Natural killer cell (primary cell): ENCODE results near the gene FHOD3. TPM values are rescaled to one million over a fixed set of nuclear protein-coding genes. Genes with fewer than 3 reads are reported as not detected.

Experiments
- ATAC-seq, 3 donors: fragments of 150-1000 bp in 2 of 3; fragments of 200-7000 bp in 1 of 3; cut with Tn5 transposase; 1 replicate in 1 of 3; 2 replicates in 2 of 3; pipeline ENCODE4 v1.10.0; 2021; ENCODE audit warnings: mild to moderate bottlenecking in 2 of 3, moderate library complexity in 2 of 3
- DNase-seq, 2 donors: peaks; one replicate each; pipeline versions ENCODE4 v3.0.0 to v3.0.0-alpha.2; 2013 to 2021; ENCODE audit warnings: mixed read lengths in 1 of 2
- H3K27ac ChIP-seq: one replicate; pipeline ENCODE4 v1.5.1; 2013; ENCODE audit warnings: mild to moderate bottlenecking, low read length
- H3K27me3 ChIP-seq: one replicate; pipeline ENCODE4 v1.6.1; 2013; ENCODE audit warnings: low read length; ENCODE audit not compliant: control insufficient read depth, insufficient read depth
- H3K36me3 ChIP-seq: one replicate; pipeline ENCODE4 v1.6.1; 2013; ENCODE audit warnings: low read length; ENCODE audit not compliant: control insufficient read depth, insufficient read depth
- H3K4me1 ChIP-seq: one replicate; pipeline ENCODE4 v1.6.1; 2013; ENCODE audit warnings: low read length; ENCODE audit not compliant: control insufficient read depth, insufficient read depth
- H3K4me3 ChIP-seq: one replicate; pipeline ENCODE4 v1.5.1; 2013; ENCODE audit warnings: low read length
- H3K9me3 ChIP-seq: one replicate; pipeline ENCODE4 v1.6.1; 2013; ENCODE audit warnings: low read length; ENCODE audit not compliant: control insufficient read depth, insufficient read depth
- H3K27ac Mint-ChIP-seq, 2 donors: one replicate each; pipeline ENCODE4 v1.8.0; 2022; ENCODE audit warnings: mild to moderate bottlenecking in 2 of 2, mixed read lengths in 2 of 2, moderate library complexity in 1 of 2
- H3K27me3 Mint-ChIP-seq, 2 donors: one replicate each; pipeline ENCODE4 v1.8.0; 2022; ENCODE audit warnings: low read depth in 2 of 2, mixed read lengths in 2 of 2
- H3K36me3 Mint-ChIP-seq: one replicate; pipeline ENCODE4 v1.8.0; 2022; ENCODE audit warnings: mixed read lengths
- H3K4me1 Mint-ChIP-seq, 2 donors: one replicate each; pipeline ENCODE4 v1.8.0; 2022; ENCODE audit warnings: mixed read lengths in 2 of 2
- H3K4me3 Mint-ChIP-seq: one replicate; pipeline ENCODE4 v1.8.0; 2022; ENCODE audit warnings: mild to moderate bottlenecking, moderate library complexity, mixed read lengths
- H3K9me3 Mint-ChIP-seq, 2 donors: one replicate each; pipeline ENCODE4 v1.8.0; 2022; ENCODE audit warnings: mixed read lengths in 2 of 2
- WGBS: methylation state at CpG from one replicate; pipeline ENCODE4 v1.1.7; 2013; ENCODE audit warnings: missing lambda C conversion rate; ENCODE audit not compliant: insufficient coverage; 5-methylcytosine and 5-hydroxymethylcytosine counted together
- intact Hi-C: fragments of 100-400 bp; cut with micrococcal nuclease; formaldehyde crosslinking; loops from one replicate; pipeline ENCODE4 v1.14.2; 2022
- total RNA-seq, 4 donors: library from RNA; stranded (reverse); fragments of 120-200 nt in 1 of 4; gene quantifications; one replicate each; pipeline versions ENCODE4 v1.2.3 to v1.2.4, GENCODE V29; 2013 to 2022
- TF ChIP-seq, protein P1 (sequence below): fragments of 200-600 bp; IDR thresholded peaks from one replicate; pipeline ENCODE4 v1.8.0; 2022; ENCODE audit warnings: antibody characterized with exemption

FHOD3 gene
- total RNA-seq, 3 donors from 2014 or later (not counting 1 experiment from before 2014, with no cell fraction given), result not detected

DNA sequence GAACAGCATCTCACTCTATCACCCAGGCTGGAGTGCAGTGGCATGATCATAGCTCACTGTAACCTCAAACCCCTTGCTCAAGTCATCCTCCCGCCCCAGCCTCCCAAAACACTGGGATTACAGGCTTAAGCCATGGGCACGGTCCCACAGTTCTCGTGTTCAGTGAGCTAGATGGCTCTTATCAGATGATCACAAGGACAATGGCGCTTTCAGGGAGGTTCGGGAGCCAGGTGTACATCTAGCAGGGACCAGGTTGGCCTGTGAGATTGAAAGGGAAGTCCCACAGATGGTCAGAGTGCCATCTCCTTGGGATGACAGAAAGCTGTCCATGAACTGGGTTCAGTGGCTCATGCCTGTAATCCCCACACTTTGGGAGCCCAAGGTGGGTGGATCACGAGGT lies 14.1 kb upstream of the FHOD3 start:
- Histone ChIP-seq H3K4me1 (no peaks in the 10 kb centered on the region), H3K36me3 (no peaks in the 10 kb centered on the region), H3K27ac (no peak overlapping the region), H3K9me3 (no peaks in the 10 kb centered on the region), H3K27me3 (peaks cover 2% of the 10 kb centered on the region), H3K4me3 (no peak overlapping the region)
- peaks cover 0 to 4% of the 10 kb centered on the region in 2 donors for H3K4me1 Mint-ChIP-seq
- TF ChIP-seq, protein P1, sequence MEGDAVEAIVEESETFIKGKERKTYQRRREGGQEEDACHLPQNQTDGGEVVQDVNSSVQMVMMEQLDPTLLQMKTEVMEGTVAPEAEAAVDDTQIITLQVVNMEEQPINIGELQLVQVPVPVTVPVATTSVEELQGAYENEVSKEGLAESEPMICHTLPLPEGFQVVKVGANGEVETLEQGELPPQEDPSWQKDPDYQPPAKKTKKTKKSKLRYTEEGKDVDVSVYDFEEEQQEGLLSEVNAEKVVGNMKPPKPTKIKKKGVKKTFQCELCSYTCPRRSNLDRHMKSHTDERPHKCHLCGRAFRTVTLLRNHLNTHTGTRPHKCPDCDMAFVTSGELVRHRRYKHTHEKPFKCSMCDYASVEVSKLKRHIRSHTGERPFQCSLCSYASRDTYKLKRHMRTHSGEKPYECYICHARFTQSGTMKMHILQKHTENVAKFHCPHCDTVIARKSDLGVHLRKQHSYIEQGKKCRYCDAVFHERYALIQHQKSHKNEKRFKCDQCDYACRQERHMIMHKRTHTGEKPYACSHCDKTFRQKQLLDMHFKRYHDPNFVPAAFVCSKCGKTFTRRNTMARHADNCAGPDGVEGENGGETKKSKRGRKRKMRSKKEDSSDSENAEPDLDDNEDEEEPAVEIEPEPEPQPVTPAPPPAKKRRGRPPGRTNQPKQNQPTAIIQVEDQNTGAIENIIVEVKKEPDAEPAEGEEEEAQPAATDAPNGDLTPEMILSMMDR, result no peak
- ATAC-seq (no peak), DNase-seq (no peak)
- intact Hi-C loops, result loop anchor here (5.0 kb wide), 1 partner anchor 876 kb away; no protein-coding TSS in a partner anchor
- WGBS, result 72% methylated on average over 6 of the region's 6 CpGs
- no peak overlapping the region for H3K4me3 Mint-ChIP-seq
- no peaks in the 10 kb centered on the region for H3K36me3 Mint-ChIP-seq
- H3K9me3 Mint-ChIP-seq, result no peaks in the 10 kb centered on the region
- peaks cover 24 to 39% of the 10 kb centered on the region in 2 donors for H3K27me3 Mint-ChIP-seq
- no peak overlapping the region for H3K27ac Mint-ChIP-seq

DNA sequence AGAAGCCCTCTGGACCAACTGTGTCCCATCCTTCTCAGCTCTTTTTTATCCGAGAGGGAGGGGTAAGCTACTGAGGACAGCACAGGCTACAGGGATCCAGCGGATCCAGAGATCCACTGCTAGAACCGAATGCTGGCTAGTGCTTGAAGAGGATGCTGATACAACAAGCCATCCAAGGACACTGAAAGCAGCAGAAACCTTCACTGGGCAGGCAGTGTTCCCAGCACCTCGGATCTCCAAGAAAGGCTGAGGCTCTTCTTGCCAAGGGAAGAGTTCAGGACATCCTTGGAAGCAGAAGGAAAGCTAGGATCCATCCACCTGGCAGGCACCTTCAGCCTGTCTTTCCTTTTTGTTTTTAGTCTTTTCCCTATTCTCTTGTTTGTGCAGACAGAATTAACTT lies 13.2 kb upstream of the FHOD3 start:
- 70% methylated on average over 4 of the region's 4 CpGs for WGBS
- H3K27ac Mint-ChIP-seq, result no peak overlapping the region
- peaks cover 23 to 45% of the 10 kb centered on the region in 2 donors for H3K27me3 Mint-ChIP-seq
- no peak for ATAC-seq
- peaks cover 0 to 4% of the 10 kb centered on the region in 2 donors for H3K4me1 Mint-ChIP-seq
- no peak for DNase-seq
- no peak overlapping the region for H3K4me3 ChIP-seq
- intact Hi-C loops, result loop anchor here (1.0 to 5.0 kb wide), 4 partner anchors 188 to 877 kb away; no protein-coding TSS in a partner anchor
- H3K9me3 ChIP-seq, result no peaks in the 10 kb centered on the region
- H3K27ac ChIP-seq, result no peak overlapping the region
- H3K36me3 Mint-ChIP-seq, result no peaks in the 10 kb centered on the region
- H3K27me3 ChIP-seq, result peaks cover 4% of the 10 kb centered on the region
- no peak overlapping the region for H3K4me3 Mint-ChIP-seq
- no peaks in the 10 kb centered on the region for H3K36me3 ChIP-seq
- TF ChIP-seq, protein P1, result no peak
- no peaks in the 10 kb centered on the region for H3K9me3 Mint-ChIP-seq
- no peaks in the 10 kb centered on the region for H3K4me1 ChIP-seq

DNA sequence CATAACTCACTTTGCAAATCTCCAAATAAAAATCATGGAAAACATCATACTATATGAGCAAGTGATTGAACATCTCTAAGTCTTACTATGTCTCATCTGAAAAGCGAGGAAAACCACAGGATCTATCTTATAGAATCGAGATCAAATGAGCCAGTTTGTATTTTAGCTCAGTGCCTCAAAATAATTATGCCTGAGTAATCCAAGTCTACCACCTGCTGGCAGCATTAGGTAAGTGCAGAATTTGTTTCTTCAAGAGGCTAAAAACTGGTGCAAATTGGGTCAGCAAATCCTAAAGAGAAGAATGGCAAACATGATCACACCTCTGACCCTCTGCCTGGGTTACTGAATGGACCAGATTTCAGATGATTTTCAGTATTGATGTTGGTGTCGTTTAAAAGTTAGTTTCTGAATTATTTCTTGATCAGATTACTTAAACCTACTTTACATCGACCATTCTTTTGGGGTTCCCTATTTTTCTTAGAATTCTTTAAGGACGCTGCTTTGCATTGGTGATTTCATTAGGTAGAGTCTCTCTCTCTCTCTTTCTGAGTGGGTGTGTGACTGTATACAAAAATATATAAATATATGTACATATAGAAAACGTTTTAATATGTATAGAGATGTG lies 12.7 kb upstream of the FHOD3 start:
- Histone ChIP-seq H3K27ac (no peak overlapping the region), H3K9me3 (no peaks in the 10 kb centered on the region), H3K4me3 (no peak overlapping the region), H3K27me3 (peaks cover 4% of the 10 kb centered on the region), H3K36me3 (no peaks in the 10 kb centered on the region), H3K4me1 (no peaks in the 10 kb centered on the region)
- no peak overlapping the region for H3K4me3 Mint-ChIP-seq
- H3K27ac Mint-ChIP-seq, result no peak overlapping the region
- TF ChIP-seq, protein P1, result peak; percentile 80
- ATAC-seq (peak; percentile 40 to 63 (median 61)), DNase-seq (peak in 1 of 2 donors; percentile 82)
- no peaks in the 10 kb centered on the region for H3K9me3 Mint-ChIP-seq
- no peaks in the 10 kb centered on the region for H3K36me3 Mint-ChIP-seq
- peaks cover 22 to 41% of the 10 kb centered on the region in 2 donors for H3K27me3 Mint-ChIP-seq
- peaks cover 0 to 4% of the 10 kb centered on the region in 2 donors for H3K4me1 Mint-ChIP-seq
- intact Hi-C loops, result loop anchor here (1.0 to 5.0 kb wide), 4 partner anchors 188 to 877 kb away; no protein-coding TSS in a partner anchor
- 6% methylated on average over 2 of the region's 6 CpGs for WGBS

DNA sequence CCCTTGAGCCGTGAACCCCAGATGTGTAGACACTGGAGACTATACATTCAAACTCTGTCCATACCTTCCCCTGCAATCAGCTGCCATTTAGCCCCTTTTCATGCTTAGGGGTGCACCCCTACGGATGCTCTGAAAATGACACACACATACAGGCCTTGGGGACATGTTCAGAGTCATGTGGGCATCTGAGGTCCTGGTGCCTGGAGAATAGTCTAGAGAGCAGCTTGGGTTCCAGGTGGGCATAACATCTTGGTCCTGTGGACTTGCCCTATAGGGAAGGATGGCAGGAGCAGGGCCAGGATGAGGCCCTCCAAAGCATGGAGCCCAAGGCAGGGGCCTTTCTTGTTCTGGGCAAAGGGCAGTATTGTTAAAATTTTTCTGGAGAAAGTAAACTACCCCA lies 9.9 kb upstream of the FHOD3 start:
- Histone ChIP-seq H3K4me3 (no peak overlapping the region), H3K4me1 (no peaks in the 10 kb centered on the region), H3K36me3 (no peaks in the 10 kb centered on the region), H3K27ac (no peak overlapping the region), H3K9me3 (no peaks in the 10 kb centered on the region), H3K27me3 (peaks cover 2% of the 10 kb centered on the region)
- Mint-ChIP-seq H3K27me3 (peaks cover 16 to 17% of the 10 kb centered on the region in 2 donors), H3K4me1 (peaks cover 0 to 4% of the 10 kb centered on the region in 2 donors), H3K36me3 (no peaks in the 10 kb centered on the region), H3K9me3 (no peaks in the 10 kb centered on the region), H3K4me3 (no peak overlapping the region), H3K27ac (no peak overlapping the region)
- intact Hi-C loops, result no loop called here
- no peak for ATAC-seq
- TF ChIP-seq, protein P1, result no peak
- no peak for DNase-seq
- 83% methylated on average over 2 of the region's 2 CpGs for WGBS
